Measurements from ENCODE around the gene HOXC11. TPM values are rescaled to one million over a fixed set of nuclear protein-coding genes. Genes with fewer than 3 reads are reported as not detected.

The HOXC11 gene
- total and polyA plus RNA-seq, 8 donors, result not detected

GRCh38 chr12:53980802-53981496, 8.0 kb downstream of the HOXC11 start:
- Histone ChIP-seq H3K4me3 (no peak overlapping the region), H3K36me3 (no peaks in the 10 kb centered on the region), H3K9me3 (no peaks in the 10 kb centered on the region), H3K27ac (no peak overlapping the region), H3K27me3 (peaks cover 93 to 100% of the 10 kb centered on the region in 2 donors), H3K4me1 (peaks cover 0 to 9% of the 10 kb centered on the region in 2 donors)
- no peak for TF ChIP-seq CTCF (IDR thresholded peaks at IDR 0.05)
- intact Hi-C loops (cut with DNase I), result no loop called here
- no peak for DNase-seq
- no peak for ATAC-seq

- intact Hi-C loops (cut with DNase I), result no loop called here
- DNase-seq (no peak), ATAC-seq (no peak)
- Histone ChIP-seq H3K9me3 (no peaks in the 10 kb centered on the region), H3K27me3 (peaks cover 93 to 100% of the 10 kb centered on the region in 2 donors), H3K4me3 (no peak overlapping the region), H3K27ac (no peak overlapping the region), H3K36me3 (no peaks in the 10 kb centered on the region), H3K4me1 (peaks cover 3 to 14% of the 10 kb centered on the region in 2 donors)
- no peak for TF ChIP-seq CTCF (IDR thresholded peaks at IDR 0.05)
Observed at GRCh38 chr12:53981634-53982565, 9.0 kb downstream of the HOXC11 start.

GRCh38 chr12:53982648-53983567, 10.0 kb downstream of the HOXC11 start:
- intact Hi-C loops (cut with DNase I), result no loop called here
- H3K27me3 ChIP-seq, result peaks cover 93 to 100% of the 10 kb centered on the region in 2 donors
- no peak overlapping the region for H3K4me3 ChIP-seq
- peaks cover 3 to 14% of the 10 kb centered on the region in 2 donors for H3K4me1 ChIP-seq
- ATAC-seq (no peak), DNase-seq (no peak)
- no peaks in the 10 kb centered on the region for H3K36me3 ChIP-seq
- no peak for TF ChIP-seq CTCF (IDR thresholded peaks at IDR 0.05)
- H3K27ac ChIP-seq, result no peak overlapping the region
- H3K9me3 ChIP-seq, result no peaks in the 10 kb centered on the region

- H3K9me3 ChIP-seq, result no peaks in the 10 kb centered on the region
- H3K4me1 ChIP-seq, result peaks cover 3 to 14% of the 10 kb centered on the region in 2 donors
- no peak overlapping the region for H3K27ac ChIP-seq
- no peaks in the 10 kb centered on the region for H3K36me3 ChIP-seq
- no peak for TF ChIP-seq CTCF (IDR thresholded peaks at IDR 0.05)
- H3K4me3 ChIP-seq, result no peak overlapping the region
- intact Hi-C loops (cut with DNase I), result no loop called here
- peaks cover 93 to 100% of the 10 kb centered on the region in 2 donors for H3K27me3 ChIP-seq
- DNase-seq (no peak), ATAC-seq (no peak)
Observed at GRCh38 chr12:53983568-53983949, 10.6 kb downstream of the HOXC11 start.

All from left lung (tissue), 10 donors.